HepG2 (cell line): ENCODE data around the gene CHMP6. TPM values are rescaled to one million over a fixed set of nuclear protein-coding genes. Genes with fewer than 3 reads are reported as not detected.
A peak's percentile ranks its signal among the peaks of the same experiment; 100 is the strongest.

Experiments
- CEBPB ChIP-seq: IDR thresholded peaks from 2 replicates; pipeline ENCODE4 v1.6.1; 2011; ENCODE audit warnings: low read depth, low read length, improper control_type of control experiment, borderline replicate concordance
- ERF ChIP-seq: IDR thresholded peaks from 2 replicates; pipeline ENCODE4 v1.6.1; 2018; ENCODE audit warnings: missing biosample characterization, missing genetic modification reagents
- HCFC1 ChIP-seq: fragments of 150-350 bp; IDR thresholded peaks from 2 replicates; pipeline ENCODE4 v1.6.1; 2014; ENCODE audit warnings: low read depth, low read length
- KLF13 ChIP-seq: sonication (generic); formaldehyde crosslinking; IDR thresholded peaks from 2 replicates; pipeline ENCODE4 v1.4.0; 2020; ENCODE audit warnings: mild to moderate bottlenecking, missing genetic modification reagents
- MED1 ChIP-seq: sonication (generic); formaldehyde crosslinking; IDR thresholded peaks from 2 replicates; pipeline ENCODE4 v1.4.0; 2020; ENCODE audit warnings: missing genetic modification reagents
- MTF2 ChIP-seq: sonication (generic); formaldehyde crosslinking; IDR thresholded peaks from 2 replicates; pipeline ENCODE4 v1.5.0; 2020; ENCODE audit warnings: missing genetic modification reagents, borderline replicate concordance
- SSRP1 ChIP-seq: IDR thresholded peaks from 2 replicates; pipeline ENCODE4 v1.6.1; 2016; ENCODE audit warnings: control low read depth
- U2AF2 ChIP-seq: fragments of 200-400 bp; formaldehyde crosslinking; IDR thresholded peaks from 2 replicates; pipeline ENCODE4 v1.6.1; 2017; ENCODE audit warnings: low read depth, mild to moderate bottlenecking, low read length
- ZIK1 ChIP-seq: sonication (generic); formaldehyde crosslinking; IDR thresholded peaks from 2 replicates; pipeline ENCODE4 v1.5.0; 2020; ENCODE audit warnings: mild to moderate bottlenecking, low read depth, missing genetic modification reagents, borderline replicate concordance
- ZNF530 ChIP-seq: sonication (generic); formaldehyde crosslinking; IDR thresholded peaks from 2 replicates; pipeline ENCODE4 v1.5.0; 2020; ENCODE audit warnings: low read depth, mild to moderate bottlenecking, missing genetic modification reagents
- polyA plus RNA-seq, 8 experiments: library from polyadenylated mRNA; depleted of rRNA in 3 of 8; stranded (reverse) in 7 of 8; unstranded in 1 of 8; fragments of >200 nt; fragmentation: Illumina TruSeq in 4 of 8; extraction: Trizol in 4 of 8; gene quantifications; 2 replicates each; pipeline versions ENCODE4 v1.2.1 to v1.2.3, GENCODE V29; 2011 to 2016; ENCODE audit warnings: low read depth in 4 of 8, missing spikeins in 1 of 8, mixed read lengths in 1 of 8; ENCODE audit not compliant: insufficient read depth in 1 of 8
- total RNA-seq, 5 experiments: library from RNA; depleted of rRNA; stranded (reverse); fragments of >200 nt; fragmentation: Illumina TruSeq; extraction: Trizol; gene quantifications; 2 replicates each; pipeline ENCODE4 v1.2.3, GENCODE V29; 2016; ENCODE audit warnings: low read depth in 1 of 5
- TF ChIP-seq, protein P1 (sequence below): sonication (generic); formaldehyde crosslinking; IDR thresholded peaks from 2 replicates; pipeline ENCODE4 v1.4.0; 2020; ENCODE audit warnings: mild to moderate bottlenecking, missing genetic modification reagents
- TF ChIP-seq, protein P2 (sequence below): sonication (generic); formaldehyde crosslinking; IDR thresholded peaks from 2 replicates; pipeline ENCODE4 v1.5.0; 2020; ENCODE audit warnings: missing genetic modification reagents
- TF ChIP-seq, protein P3 (sequence below): sonication (generic); formaldehyde crosslinking; IDR thresholded peaks from 2 replicates; pipeline ENCODE4 v1.4.0; 2020; ENCODE audit warnings: missing genetic modification reagents, borderline replicate concordance
- TF ChIP-seq, protein P4 (sequence below): sonication (generic); formaldehyde crosslinking; IDR thresholded peaks from 2 replicates; pipeline ENCODE4 v1.4.0; 2020; ENCODE audit warnings: mild to moderate bottlenecking, missing genetic modification reagents, borderline replicate concordance

Gene CHMP6
- total and polyA plus RNA-seq, 2 of the 13 experiments (the other 11 are each of a cell fraction or from before 2014, with no cell fraction given): 11.1 to 24.2 TPM

DNA sequence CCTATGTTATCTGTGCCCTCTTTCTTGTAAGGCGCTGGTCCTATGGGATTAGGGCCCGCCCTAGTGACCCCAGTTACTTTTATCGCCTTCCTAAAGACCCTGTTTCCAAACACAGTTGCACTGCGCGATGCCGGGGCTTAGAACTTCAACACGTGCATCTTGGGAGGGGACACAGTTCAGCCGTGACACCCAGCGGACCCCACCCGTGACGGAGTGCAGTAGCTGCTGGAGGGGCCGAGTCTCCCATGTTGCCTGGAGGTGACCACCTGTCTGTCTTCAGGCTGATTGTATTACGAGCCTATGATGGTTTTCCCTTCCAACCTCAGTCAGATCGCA is 52.8 kb downstream of the CHMP6 start (continued):
- TF ChIP-seq KLF13 (CRISPR knock-in tag) (no peak), MTF2 (CRISPR knock-in tag) (peak; percentile 17; the same call in 1 of the 2 replicates), CEBPB (no peak), SSRP1 (no peak), ZIK1 (CRISPR knock-in tag) (peak; percentile 81; the same call in 1 of the 2 replicates), HCFC1 (no peak), ERF (CRISPR knock-in tag) (no peak), U2AF2 (no peak), MED1 (CRISPR knock-in tag) (no peak), ZNF530 (CRISPR knock-in tag) (no peak)
- TF ChIP-seq, protein P1, sequence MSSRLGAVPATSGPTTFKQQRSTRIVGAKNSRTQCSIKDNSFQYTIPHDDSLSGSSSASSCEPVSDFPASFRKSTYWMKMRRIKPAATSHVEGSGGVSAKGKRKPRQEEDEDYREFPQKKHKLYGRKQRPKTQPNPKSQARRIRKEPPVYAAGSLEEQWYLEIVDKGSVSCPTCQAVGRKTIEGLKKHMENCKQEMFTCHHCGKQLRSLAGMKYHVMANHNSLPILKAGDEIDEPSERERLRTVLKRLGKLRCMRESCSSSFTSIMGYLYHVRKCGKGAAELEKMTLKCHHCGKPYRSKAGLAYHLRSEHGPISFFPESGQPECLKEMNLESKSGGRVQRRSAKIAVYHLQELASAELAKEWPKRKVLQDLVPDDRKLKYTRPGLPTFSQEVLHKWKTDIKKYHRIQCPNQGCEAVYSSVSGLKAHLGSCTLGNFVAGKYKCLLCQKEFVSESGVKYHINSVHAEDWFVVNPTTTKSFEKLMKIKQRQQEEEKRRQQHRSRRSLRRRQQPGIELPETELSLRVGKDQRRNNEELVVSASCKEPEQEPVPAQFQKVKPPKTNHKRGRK: no peak
- TF ChIP-seq, protein P2, sequence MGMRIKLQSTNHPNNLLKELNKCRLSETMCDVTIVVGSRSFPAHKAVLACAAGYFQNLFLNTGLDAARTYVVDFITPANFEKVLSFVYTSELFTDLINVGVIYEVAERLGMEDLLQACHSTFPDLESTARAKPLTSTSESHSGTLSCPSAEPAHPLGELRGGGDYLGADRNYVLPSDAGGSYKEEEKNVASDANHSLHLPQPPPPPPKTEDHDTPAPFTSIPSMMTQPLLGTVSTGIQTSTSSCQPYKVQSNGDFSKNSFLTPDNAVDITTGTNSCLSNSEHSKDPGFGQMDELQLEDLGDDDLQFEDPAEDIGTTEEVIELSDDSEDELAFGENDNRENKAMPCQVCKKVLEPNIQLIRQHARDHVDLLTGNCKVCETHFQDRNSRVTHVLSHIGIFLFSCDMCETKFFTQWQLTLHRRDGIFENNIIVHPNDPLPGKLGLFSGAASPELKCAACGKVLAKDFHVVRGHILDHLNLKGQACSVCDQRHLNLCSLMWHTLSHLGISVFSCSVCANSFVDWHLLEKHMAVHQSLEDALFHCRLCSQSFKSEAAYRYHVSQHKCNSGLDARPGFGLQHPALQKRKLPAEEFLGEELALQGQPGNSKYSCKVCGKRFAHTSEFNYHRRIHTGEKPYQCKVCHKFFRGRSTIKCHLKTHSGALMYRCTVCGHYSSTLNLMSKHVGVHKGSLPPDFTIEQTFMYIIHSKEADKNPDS (CRISPR knock-in tag): 0 out of 2 replicates have a peak, but pooled peaks have one; percentile 22
- TF ChIP-seq, protein P3, sequence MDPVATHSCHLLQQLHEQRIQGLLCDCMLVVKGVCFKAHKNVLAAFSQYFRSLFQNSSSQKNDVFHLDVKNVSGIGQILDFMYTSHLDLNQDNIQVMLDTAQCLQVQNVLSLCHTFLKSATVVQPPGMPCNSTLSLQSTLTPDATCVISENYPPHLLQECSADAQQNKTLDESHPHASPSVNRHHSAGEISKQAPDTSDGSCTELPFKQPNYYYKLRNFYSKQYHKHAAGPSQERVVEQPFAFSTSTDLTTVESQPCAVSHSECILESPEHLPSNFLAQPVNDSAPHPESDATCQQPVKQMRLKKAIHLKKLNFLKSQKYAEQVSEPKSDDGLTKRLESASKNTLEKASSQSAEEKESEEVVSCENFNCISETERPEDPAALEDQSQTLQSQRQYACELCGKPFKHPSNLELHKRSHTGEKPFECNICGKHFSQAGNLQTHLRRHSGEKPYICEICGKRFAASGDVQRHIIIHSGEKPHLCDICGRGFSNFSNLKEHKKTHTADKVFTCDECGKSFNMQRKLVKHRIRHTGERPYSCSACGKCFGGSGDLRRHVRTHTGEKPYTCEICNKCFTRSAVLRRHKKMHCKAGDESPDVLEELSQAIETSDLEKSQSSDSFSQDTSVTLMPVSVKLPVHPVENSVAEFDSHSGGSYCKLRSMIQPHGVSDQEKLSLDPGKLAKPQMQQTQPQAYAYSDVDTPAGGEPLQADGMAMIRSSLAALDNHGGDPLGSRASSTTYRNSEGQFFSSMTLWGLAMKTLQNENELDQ (CRISPR knock-in tag): no peak
- TF ChIP-seq, protein P4, sequence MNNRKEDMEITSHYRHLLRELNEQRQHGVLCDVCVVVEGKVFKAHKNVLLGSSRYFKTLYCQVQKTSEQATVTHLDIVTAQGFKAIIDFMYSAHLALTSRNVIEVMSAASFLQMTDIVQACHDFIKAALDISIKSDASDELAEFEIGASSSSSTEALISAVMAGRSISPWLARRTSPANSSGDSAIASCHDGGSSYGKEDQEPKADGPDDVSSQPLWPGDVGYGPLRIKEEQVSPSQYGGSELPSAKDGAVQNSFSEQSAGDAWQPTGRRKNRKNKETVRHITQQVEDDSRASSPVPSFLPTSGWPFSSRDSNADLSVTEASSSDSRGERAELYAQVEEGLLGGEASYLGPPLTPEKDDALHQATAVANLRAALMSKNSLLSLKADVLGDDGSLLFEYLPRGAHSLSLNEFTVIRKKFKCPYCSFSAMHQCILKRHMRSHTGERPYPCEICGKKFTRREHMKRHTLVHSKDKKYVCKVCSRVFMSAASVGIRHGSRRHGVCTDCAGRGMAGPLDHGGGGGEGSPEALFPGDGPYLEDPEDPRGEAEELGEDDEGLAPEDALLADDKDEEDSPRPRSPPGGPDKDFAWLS (CRISPR knock-in tag): no peak
